Mesothelial cell of epicardium (in vitro differentiated cells): ENCODE results near the gene FGD3. TPM values are rescaled to one million over a fixed set of nuclear protein-coding genes. Genes with fewer than 3 reads are reported as not detected.

Experiments
- DNase-seq, 2 experiments: peaks; one replicate each; pipeline ENCODE4 v3.0.0; 2021; ENCODE audit warnings: low spot score in 2 of 2; ENCODE audit not compliant: unreplicated experiment in 2 of 2
- H3K27ac Mint-ChIP-seq: 2 replicates; pipeline ENCODE4 v1.8.0; 2021; ENCODE audit warnings: mixed read lengths
- H3K27me3 Mint-ChIP-seq: 2 replicates; pipeline ENCODE4 v1.8.0; 2021; ENCODE audit warnings: low read depth, mixed read lengths
- H3K36me3 Mint-ChIP-seq: 2 replicates; pipeline ENCODE4 v1.8.0; 2021; ENCODE audit warnings: mixed read lengths
- H3K4me1 Mint-ChIP-seq: 2 replicates; pipeline ENCODE4 v1.8.0; 2021; ENCODE audit warnings: mixed read lengths
- H3K4me3 Mint-ChIP-seq: 2 replicates; pipeline ENCODE4 v1.8.0; 2021; ENCODE audit warnings: mild to moderate bottlenecking, moderate library complexity, mixed read lengths
- H3K9me3 Mint-ChIP-seq: 2 replicates; pipeline ENCODE4 v1.8.0; 2021; ENCODE audit warnings: mixed read lengths
- CTCF ChIP-seq: fragments of 200-600 bp; sonication (generic); IDR thresholded peaks from one replicate; pipeline ENCODE4 v1.5.0; 2021; ENCODE audit warnings: antibody characterized with exemption; ENCODE audit not compliant: unreplicated experiment
- total RNA-seq: library from RNA; stranded (reverse); gene quantifications from 3 replicates; pipeline ENCODE4 v1.2.1, GENCODE V29; 2021

The FGD3 gene
- total RNA-seq, 1 donor from 2014 or later = 36.3 TPM

GRCh38 chr9:92931606-92932005 lies 15.7 kb upstream of the FGD3 start:
- Mint-ChIP-seq H3K9me3 (peaks cover 4% of the 10 kb centered on the region), H3K4me3 (no peak overlapping the region), H3K27ac (no peak overlapping the region), H3K4me1 (no peaks in the 10 kb centered on the region), H3K36me3 (no peaks in the 10 kb centered on the region), H3K27me3 (no peaks in the 10 kb centered on the region)
- TF ChIP-seq CTCF = no peak
- DNase-seq = no peak

DNA sequence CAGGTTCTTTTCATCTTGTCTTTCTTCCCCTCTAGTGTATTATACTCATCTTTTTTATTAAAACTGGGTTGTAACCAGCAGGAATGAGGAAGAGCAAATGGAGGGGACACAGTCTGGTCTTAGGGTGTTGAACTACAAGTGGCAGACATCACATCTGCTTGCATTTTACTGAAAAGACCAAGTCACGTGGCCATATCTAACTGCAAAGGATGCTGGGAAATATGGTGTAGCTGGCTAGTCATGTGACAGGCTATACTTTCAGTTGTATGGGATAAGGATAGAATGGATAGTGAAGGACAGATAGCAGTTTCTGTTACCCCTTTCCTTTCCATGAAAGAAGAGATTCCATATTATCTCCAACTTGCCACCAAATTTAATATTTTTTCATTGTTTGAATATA lies 13.0 kb upstream of the FGD3 start:
- H3K4me1 Mint-ChIP-seq = no peaks in the 10 kb centered on the region
- no peak for TF ChIP-seq CTCF
- no peak for DNase-seq
- peaks cover 11% of the 10 kb centered on the region for H3K27me3 Mint-ChIP-seq
- no peak overlapping the region for H3K27ac Mint-ChIP-seq
- H3K36me3 Mint-ChIP-seq = no peaks in the 10 kb centered on the region
- peaks cover 4% of the 10 kb centered on the region for H3K9me3 Mint-ChIP-seq
- H3K4me3 Mint-ChIP-seq = no peak overlapping the region

GRCh38 chr9:92938025-92938424 lies 9.3 kb upstream of the FGD3 start:
- H3K27me3 Mint-ChIP-seq = peaks cover 17% of the 10 kb centered on the region
- no peak overlapping the region for H3K4me3 Mint-ChIP-seq
- DNase-seq = no peak
- no peaks in the 10 kb centered on the region for H3K36me3 Mint-ChIP-seq
- no peak for TF ChIP-seq CTCF
- no peaks in the 10 kb centered on the region for H3K9me3 Mint-ChIP-seq
- H3K27ac Mint-ChIP-seq = no peak overlapping the region
- peaks cover 5% of the 10 kb centered on the region for H3K4me1 Mint-ChIP-seq

DNA sequence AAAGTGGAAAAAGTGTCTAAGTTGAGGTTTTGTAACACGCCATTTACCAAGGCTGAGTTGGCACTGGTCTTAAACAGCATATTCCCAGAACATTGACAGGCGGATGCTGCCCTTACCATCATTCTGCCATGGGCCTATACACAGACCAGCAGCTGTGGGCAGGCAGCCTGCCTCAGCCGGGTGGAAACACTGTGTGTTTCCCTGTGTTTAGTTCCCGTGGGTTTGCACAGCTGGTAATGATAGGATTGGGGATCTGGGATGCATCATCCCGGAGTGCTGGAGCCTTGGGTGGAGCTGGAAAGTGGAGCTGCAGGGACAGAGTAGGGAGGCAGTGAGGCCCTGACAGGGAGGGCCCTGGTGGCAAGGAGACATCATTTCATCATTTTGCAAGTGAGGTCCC lies 5.5 kb upstream of the FGD3 start:
- Mint-ChIP-seq H3K27ac (no peak overlapping the region), H3K4me1 (peaks cover 5% of the 10 kb centered on the region), H3K4me3 (no peak overlapping the region), H3K27me3 (peaks cover 17% of the 10 kb centered on the region), H3K9me3 (no peaks in the 10 kb centered on the region), H3K36me3 (no peaks in the 10 kb centered on the region)
- TF ChIP-seq CTCF = no peak
- no peak for DNase-seq

- no peak for DNase-seq
- peaks cover 11% of the 10 kb centered on the region for H3K4me1 Mint-ChIP-seq
- no peak overlapping the region for H3K27ac Mint-ChIP-seq
- H3K27me3 Mint-ChIP-seq = peaks cover 17% of the 10 kb centered on the region
- H3K4me3 Mint-ChIP-seq = no peak overlapping the region
- no peaks in the 10 kb centered on the region for H3K9me3 Mint-ChIP-seq
- no peak for TF ChIP-seq CTCF
- no peaks in the 10 kb centered on the region for H3K36me3 Mint-ChIP-seq
These were observed 4.4 kb upstream of the FGD3 start for GRCh38 chr9:92942688-92943616.
